ENCODE data around the gene ASF1B.

GRCh38 chr19:14150041-14150769, 13.8 kb upstream of the ASF1B start:
- no peak for TF ChIP-seq ZBTB7A (IDR thresholded peaks at IDR 0.05; ENCODE audit: low read depth)
- TF ChIP-seq NFIC (IDR thresholded peaks at IDR 0.05), result no peak
- TF ChIP-seq MAX (IDR thresholded peaks at IDR 0.05), result no peak
- no peak for TF ChIP-seq REST (IDR thresholded peaks at IDR 0.05; ENCODE audit: low read depth)
